Airway epithelial cell (primary cell): Measurements from ENCODE around the gene CSRP1. TPM values are rescaled to one million over a fixed set of nuclear protein-coding genes. Genes with fewer than 3 reads are reported as not detected.

Experiments
- total RNA-seq: library from RNA; depleted of rRNA; stranded (reverse); fragments of >200 nt; gene quantifications from 2 replicates; pipeline ENCODE4 v1.2.3, GENCODE V29; 2015

The CSRP1 gene
- total RNA-seq: 309 and 381 TPM in 2 replicates

DNA sequence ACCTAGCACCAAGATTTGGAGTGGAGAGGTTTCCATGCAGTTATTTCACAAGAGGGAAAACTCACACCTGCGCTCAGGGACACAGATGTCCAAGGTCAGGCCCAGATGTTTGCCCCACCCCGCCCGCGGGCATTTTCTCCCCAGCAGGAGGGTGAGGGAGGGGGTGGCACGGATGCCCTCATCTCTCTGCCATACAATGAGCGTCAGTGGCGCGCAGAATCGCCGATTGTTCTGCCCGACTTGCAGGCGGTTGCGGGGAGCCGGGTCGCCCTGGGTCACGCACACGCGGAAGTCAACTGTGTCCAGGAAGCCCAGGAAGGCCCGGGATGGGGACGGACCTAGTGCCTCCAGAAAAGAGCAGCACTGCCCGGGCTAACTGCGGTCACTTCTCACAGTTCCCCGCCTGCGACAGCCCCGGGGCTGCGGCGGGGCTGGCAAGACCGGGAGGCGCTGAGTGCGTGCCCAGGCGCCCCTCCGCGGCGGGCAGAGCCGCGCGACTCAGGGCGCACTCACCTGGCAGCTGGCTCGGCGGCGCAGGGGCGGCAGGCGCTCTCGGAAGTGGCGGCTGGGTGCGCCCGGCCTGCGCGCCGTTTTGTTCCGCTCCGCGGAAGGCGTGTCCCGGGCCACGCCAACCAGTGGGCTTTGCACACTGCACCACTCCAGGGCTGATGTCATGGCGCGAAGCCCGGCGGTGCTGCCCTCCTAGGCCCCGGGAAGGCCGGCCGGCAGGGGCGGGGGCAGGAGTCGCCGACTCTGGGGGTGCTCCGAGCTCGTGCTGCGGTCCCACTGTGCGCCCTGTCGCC, at the start of gene CSRP1:
Gene CSRP1, minus strand, starts transcription at position 567 of the 803 bp plus-strand sequence. CDS start 10,820 bp downstream, outside the sequence.

GRCh38 chr1:201538612-201539551, 32.0 kb upstream of the CSRP1 start, which contains the start of gene NAV1:
Gene NAV1 (plus strand): TSS chr1:201539127. CDS start chr1:201622885, 83,758 bp downstream.

GRCh38 chr1:201468844-201469644, 37.9 kb downstream of the CSRP1 start, which contains the start of gene PHLDA3:
Gene PHLDA3 (minus strand): TSS chr1:201469188. CDS start chr1:201468786, 402 bp downstream.

Other genes starting within 250 kb of the CSRP1 start
- gene PKP1, start 223.6 kb downstream of the CSRP1 start, total RNA-seq: 256 and 357 TPM in 2 replicates
- gene TNNT2, start 129.4 kb downstream of the CSRP1 start, total RNA-seq: 1.3 and 2.6 TPM in 2 replicates
- 244 and 293 TPM in 2 replicates for gene LAD1, start 107.8 kb downstream of the CSRP1 start, total RNA-seq
- not detected in 2 replicates for gene TNNI1, start 85.4 kb downstream of the CSRP1 start, total RNA-seq
- 132 and 140 TPM in 2 replicates for gene PHLDA3, start 37.9 kb downstream of the CSRP1 start, total RNA-seq
- gene NAV1, start 32.0 kb upstream of the CSRP1 start, total RNA-seq: 17.7 and 37.2 TPM in 2 replicates